ENCODE results near the gene CSTF3. TPM values are rescaled to one million over a fixed set of nuclear protein-coding genes. Genes with fewer than 3 reads are reported as not detected.

The CSTF3 gene
- total RNA-seq: 11.7 and 17.3 TPM in 2 replicates

DNA sequence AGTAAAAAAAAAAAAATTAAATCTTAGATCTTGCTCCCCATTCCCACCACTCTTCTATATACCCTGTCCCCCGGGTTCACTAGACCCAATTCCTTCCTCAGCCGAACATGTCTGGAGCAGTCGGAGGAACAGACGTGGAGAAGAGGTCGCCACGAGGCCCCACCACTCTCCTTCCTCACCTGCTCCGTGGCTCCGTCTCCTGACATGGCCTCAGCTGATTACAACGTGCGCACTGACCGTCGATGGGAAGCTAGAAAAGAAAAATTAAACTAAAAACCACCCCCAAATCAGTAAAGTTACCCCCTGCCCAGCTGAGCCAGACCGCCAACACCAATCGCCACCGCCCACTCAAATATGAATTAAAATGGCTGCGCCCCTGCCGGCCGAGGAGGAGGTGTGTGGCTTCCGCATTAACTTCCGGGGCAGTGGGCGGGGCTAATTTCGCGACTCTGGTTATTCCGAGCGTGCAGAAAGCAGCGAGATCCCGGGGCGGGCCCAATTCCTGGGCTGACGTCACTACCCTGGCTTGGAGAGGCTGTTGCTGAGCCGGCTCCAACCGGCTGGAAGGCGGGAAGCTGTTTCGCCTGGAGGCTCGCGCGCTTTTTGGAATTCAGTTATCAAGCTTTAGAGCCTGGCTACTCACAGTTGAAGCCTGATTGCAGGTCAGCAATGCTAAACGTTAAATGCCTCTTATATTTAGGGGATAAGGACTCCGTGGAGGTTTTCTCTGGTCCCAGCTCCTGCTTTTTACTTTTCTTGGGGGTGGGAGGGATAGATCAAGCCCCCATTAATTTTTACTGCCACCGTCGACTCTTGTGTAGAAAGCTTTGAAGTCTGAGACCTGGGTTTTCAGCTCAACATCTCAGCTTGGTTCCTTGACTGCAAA lies at the start of gene CSTF3:
Gene CSTF3, minus strand, starts transcription at position 361 of the 886 bp plus-strand sequence. Its CDS starts 155 bp downstream, at position 206.

DNA sequence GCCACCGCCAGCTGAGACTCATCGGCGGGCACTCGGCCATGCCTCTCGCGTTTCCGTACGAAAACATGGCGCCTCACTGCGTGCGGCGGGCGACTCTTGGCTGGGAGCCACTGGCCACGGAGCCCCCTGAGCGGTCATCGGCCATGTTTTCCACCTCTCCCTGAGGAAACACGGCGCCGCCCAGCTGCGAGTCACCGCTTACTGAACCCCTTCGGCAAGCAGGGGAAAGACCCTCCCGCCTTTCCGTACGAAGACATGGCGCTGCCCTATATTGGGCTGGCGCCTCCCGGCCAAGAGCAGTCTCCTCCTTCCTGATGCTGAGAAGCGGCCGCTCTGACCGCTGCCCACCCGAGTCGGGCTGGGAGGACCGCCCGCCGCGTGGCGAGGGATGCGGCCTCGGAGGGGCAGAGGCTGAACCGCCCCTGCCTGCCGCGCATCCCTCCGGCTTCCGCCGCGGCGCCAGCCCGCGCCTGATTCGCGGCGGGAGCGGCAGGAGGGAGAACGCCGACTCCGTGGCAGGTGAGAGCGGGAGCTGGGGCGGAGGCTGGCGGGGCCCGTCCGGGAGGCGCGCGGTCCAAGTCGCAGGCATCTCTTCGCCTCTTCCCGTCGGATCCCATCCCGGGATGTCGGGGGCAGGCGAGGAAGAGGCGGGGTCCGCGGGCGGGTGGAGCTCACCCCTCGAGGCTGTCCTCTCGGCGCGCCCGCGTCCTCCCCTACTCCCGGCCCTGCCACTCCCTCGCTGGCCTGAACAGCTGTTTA lies 121.8 kb downstream of the CSTF3 start, which contains the start of gene TCP11L1:
Gene TCP11L1, plus strand, starts transcription at position 299 of the 759 bp plus-strand sequence. CDS start 4,202 bp downstream, outside the sequence.

Other genes with a start within 250 kb of the CSTF3 start
- 0.93 and 4.7 TPM in 2 replicates for gene DEPDC7, start 145.6 kb downstream of the CSTF3 start, total RNA-seq
- 11.6 and 19.7 TPM in 2 replicates for gene TCP11L1, start 121.9 kb downstream of the CSTF3 start, total RNA-seq
- gene HIPK3, start 95.9 kb upstream of the CSTF3 start, total RNA-seq: 59.2 and 62.5 TPM in 2 replicates
- 4.8 and 5.8 TPM in 2 replicates for gene KIAA1549L, start 214.6 kb upstream of the CSTF3 start, total RNA-seq